ENCODE data around the gene OR56A5.

- TF ChIP-seq POLR2A (IDR thresholded peaks at IDR 0.05; ENCODE audit: low read depth, low read length) = no peak
- TF ChIP-seq, protein P1, sequence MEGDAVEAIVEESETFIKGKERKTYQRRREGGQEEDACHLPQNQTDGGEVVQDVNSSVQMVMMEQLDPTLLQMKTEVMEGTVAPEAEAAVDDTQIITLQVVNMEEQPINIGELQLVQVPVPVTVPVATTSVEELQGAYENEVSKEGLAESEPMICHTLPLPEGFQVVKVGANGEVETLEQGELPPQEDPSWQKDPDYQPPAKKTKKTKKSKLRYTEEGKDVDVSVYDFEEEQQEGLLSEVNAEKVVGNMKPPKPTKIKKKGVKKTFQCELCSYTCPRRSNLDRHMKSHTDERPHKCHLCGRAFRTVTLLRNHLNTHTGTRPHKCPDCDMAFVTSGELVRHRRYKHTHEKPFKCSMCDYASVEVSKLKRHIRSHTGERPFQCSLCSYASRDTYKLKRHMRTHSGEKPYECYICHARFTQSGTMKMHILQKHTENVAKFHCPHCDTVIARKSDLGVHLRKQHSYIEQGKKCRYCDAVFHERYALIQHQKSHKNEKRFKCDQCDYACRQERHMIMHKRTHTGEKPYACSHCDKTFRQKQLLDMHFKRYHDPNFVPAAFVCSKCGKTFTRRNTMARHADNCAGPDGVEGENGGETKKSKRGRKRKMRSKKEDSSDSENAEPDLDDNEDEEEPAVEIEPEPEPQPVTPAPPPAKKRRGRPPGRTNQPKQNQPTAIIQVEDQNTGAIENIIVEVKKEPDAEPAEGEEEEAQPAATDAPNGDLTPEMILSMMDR (IDR thresholded peaks at IDR 0.05; ENCODE audit: extremely low read depth in 1 of 2, insufficient read depth in 1 of 2, low read depth in 1 of 2, low read length in 2 of 2) = no peak
- no peak for TF ChIP-seq POLR2AphosphoS5 (IDR thresholded peaks at IDR 0.05; ENCODE audit: insufficient read depth, low read depth, low read length)
- TF ChIP-seq EZH2 (IDR thresholded peaks at IDR 0.05; ENCODE audit: borderline replicate concordance, low read depth, low read length, severe bottlenecking) = no peak
- no peak for TF ChIP-seq MAX (IDR thresholded peaks at IDR 0.05; ENCODE audit: insufficient read depth, insufficient read length)
These were observed 18.6 kb upstream of the OR56A5 start, which contains the start of gene OR52L1 for GRCh38 chr11:5986885-5987284.

Data from endothelial cell of umbilical vein (primary cell).